CD4-positive, alpha-beta T cell treated with Interleukin-15 for 1 hour (primary cell): ENCODE data around the gene FGD6.
"Not testable (repeated sequence)": the region's sequence is repeated elsewhere in the genome, so short reads cannot be mapped to it uniquely, and the experiment has no call there.

Experiments used
- DNase-seq: peaks from one replicate; pipeline ENCODE4 v3.0.0-alpha.2; 2020

Gene FGD6

GRCh38 chr12:95204141-95204866 is 13.0 kb downstream of the FGD6 start:
- no peak for DNase-seq

- no peak for DNase-seq
Observed at GRCh38 chr12:95203487-95204030, 13.7 kb downstream of the FGD6 start.

GRCh38 chr12:95202691-95203486 is 14.4 kb downstream of the FGD6 start:
- DNase-seq: no peak

- DNase-seq: no peak
Observed at GRCh38 chr12:95201056-95201670, 16.1 kb downstream of the FGD6 start.

GRCh38 chr12:95200128-95200894 is 17.0 kb downstream of the FGD6 start:
- no peak for DNase-seq

- no peak for DNase-seq
Observed at GRCh38 chr12:95198914-95199313, 18.4 kb downstream of the FGD6 start.

- no peak for DNase-seq
Observed at GRCh38 chr12:95197636-95198035, 19.6 kb downstream of the FGD6 start.

GRCh38 chr12:95196875-95197569 is 20.2 kb downstream of the FGD6 start:
- not testable (repeated sequence) for DNase-seq

GRCh38 chr12:95195122-95195521 is 22.1 kb downstream of the FGD6 start:
- DNase-seq: no peak

- no peak for DNase-seq
Observed at GRCh38 chr12:95193139-95193538, 24.1 kb downstream of the FGD6 start.

- DNase-seq: no peak
Observed at GRCh38 chr12:95192271-95192670, 25.0 kb downstream of the FGD6 start.

- no peak for DNase-seq
Observed at GRCh38 chr12:95191060-95191696, 26.1 kb downstream of the FGD6 start.

GRCh38 chr12:95187865-95188415 is 29.3 kb downstream of the FGD6 start:
- DNase-seq: no peak

GRCh38 chr12:95185854-95186253 is 31.4 kb downstream of the FGD6 start:
- no peak for DNase-seq

- no peak for DNase-seq
Observed at GRCh38 chr12:95185072-95185471, 32.2 kb downstream of the FGD6 start.

GRCh38 chr12:95184121-95184520 is 33.1 kb downstream of the FGD6 start:
- no peak for DNase-seq

- DNase-seq: no peak
Observed at GRCh38 chr12:95182868-95183415, 34.3 kb downstream of the FGD6 start.

- DNase-seq: no peak
Observed at GRCh38 chr12:95181103-95181502, 36.2 kb downstream of the FGD6 start.

GRCh38 chr12:95179011-95179410 is 38.3 kb downstream of the FGD6 start:
- DNase-seq: no peak

GRCh38 chr12:95178136-95178535 is 39.1 kb downstream of the FGD6 start:
- DNase-seq: no peak

- DNase-seq: no peak
Observed at GRCh38 chr12:95177201-95177768, 40.0 kb downstream of the FGD6 start.
